Measurements from ENCODE around the gene BRD1.
A peak's percentile ranks its signal among the peaks of the same experiment; 100 is the strongest.

Gene BRD1

DNA sequence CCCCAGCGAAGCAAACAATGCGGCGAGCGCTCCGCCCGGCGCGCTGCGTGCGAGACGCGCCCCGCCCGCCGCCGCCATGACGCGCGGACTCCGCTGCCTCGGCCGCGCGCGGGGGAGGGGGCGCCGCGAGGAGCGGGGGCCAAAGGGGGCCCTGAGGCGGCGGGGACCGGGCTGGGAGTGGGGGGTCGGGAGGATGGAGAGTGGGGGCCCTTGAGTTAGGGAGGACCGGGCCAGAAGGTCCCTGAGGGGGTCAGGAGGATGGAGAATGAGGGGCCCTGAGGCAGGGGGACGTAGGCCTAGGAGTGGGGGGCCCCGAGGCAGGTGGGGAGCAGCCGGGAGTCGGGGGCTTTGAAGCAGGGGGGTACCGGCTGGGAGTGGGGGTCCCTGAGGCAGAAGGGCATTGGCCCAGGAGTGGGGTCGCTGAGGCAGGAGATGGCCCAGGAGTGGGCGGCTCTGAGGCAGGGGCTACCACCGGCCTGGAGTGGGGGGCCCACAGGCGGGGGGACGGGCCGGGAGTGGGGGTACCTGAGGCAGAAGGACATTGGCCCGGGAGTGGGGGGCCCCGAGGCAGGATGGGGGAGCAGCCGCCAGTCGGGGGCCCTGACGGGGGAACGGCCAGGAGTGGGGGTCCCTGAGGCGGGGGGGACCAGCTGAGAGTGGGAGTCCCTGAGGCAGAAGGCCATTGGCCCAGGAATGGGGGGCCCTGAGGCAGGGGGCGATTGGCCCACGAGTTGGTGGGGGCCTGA lies at the start of gene BRD1:
Gene BRD1, minus strand, starts transcription at position 21 of the 746 bp plus-strand sequence. CDS start 3,556 bp downstream, outside the sequence.
- peak; percentile 62 for DNase-seq
- Mint-ChIP-seq H3K4me1 (peaks cover 47% of the 10 kb centered on the region), H3K4me3 (peak within 1 kb of the TSS; percentile 90), H3K36me3 (ENCODE audit: low read depth) (peaks cover 19% of the 10 kb centered on the region), H3K9me3 (no peaks in the 10 kb centered on the region), H3K27ac (peak within 1 kb of the TSS; percentile 93), H3K27me3 (no peaks in the 10 kb centered on the region)
- ATAC-seq, result peak; percentile 60

DNA sequence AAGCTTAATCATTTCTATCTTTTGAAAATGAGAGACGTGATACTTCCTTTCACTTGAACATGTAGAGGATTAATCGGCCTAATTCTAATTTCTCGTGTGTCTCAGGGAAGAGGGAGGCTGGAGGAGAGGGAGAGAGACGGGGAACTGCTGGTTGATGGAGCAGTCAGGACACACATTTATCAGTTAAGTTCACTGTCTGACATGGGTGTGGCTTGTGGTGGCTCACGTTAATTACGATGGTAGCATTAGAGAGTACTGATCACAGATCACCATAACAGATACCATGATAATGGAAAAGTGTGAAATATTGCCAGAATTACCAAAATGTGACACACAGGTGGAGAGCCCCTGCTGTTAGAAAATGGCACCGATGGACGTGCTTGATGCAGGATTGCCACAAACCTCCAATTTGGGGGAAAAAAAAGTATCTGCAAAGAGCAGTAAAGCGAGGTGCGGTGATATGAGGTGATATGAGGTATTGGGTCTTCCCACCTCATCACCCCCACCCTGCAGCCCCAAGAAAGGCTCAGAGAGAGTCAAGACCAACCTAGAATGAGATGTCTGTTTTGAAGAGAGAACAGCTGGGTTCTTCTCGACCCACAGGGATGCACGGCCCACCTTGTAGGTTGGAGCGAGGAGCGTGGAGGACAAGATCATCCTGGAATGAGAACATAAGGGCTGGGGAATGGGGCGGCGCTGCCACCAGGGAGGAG lies 45.7 kb upstream of the BRD1 start:
- no peak for ATAC-seq
- H3K9me3 Mint-ChIP-seq, result peaks cover 15% of the 10 kb centered on the region
- DNase-seq, result no peak
- no peaks in the 10 kb centered on the region for H3K27me3 Mint-ChIP-seq
- H3K36me3 Mint-ChIP-seq (ENCODE audit: low read depth), result peaks cover 46% of the 10 kb centered on the region
- peaks cover 40% of the 10 kb centered on the region for H3K4me1 Mint-ChIP-seq
- H3K27ac Mint-ChIP-seq, result no peak overlapping the region
- no peak overlapping the region for H3K4me3 Mint-ChIP-seq

DNA sequence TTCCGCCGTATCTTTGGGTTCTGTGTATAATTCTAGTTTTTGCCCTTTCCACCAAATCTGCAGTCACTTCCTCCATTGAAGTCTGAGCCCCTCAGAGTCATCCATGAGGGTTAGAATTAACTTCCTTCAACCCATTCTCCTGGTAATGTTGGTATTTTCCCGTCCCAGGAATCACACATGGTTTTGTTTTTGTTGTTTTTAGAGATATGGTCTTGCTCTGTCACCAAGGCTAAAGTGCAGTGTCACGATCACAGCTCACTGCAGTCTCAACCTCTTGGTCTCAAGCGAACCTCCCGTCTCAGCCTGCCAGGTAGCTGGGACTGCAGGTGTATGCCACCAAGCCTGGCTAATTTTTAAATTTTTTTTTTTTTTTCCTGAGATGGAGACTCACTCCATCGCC lies 44.7 kb upstream of the BRD1 start:
- peaks cover 49% of the 10 kb centered on the region for H3K36me3 Mint-ChIP-seq (ENCODE audit: low read depth)
- ATAC-seq (no peak), DNase-seq (no peak)
- H3K4me1 Mint-ChIP-seq, result peaks cover 51% of the 10 kb centered on the region
- peaks cover 15% of the 10 kb centered on the region for H3K9me3 Mint-ChIP-seq
- H3K4me3 Mint-ChIP-seq, result no peak overlapping the region
- no peaks in the 10 kb centered on the region for H3K27me3 Mint-ChIP-seq
- H3K27ac Mint-ChIP-seq, result no peak overlapping the region

GRCh38 chr22:49871482-49871881 lies 43.8 kb upstream of the BRD1 start:
- peaks cover 58% of the 10 kb centered on the region for H3K36me3 Mint-ChIP-seq (ENCODE audit: low read depth)
- no peaks in the 10 kb centered on the region for H3K27me3 Mint-ChIP-seq
- no peak overlapping the region for H3K27ac Mint-ChIP-seq
- no peak for ATAC-seq
- DNase-seq, result no peak
- H3K4me3 Mint-ChIP-seq, result no peak overlapping the region
- peaks cover 23% of the 10 kb centered on the region for H3K9me3 Mint-ChIP-seq
- peaks cover 59% of the 10 kb centered on the region for H3K4me1 Mint-ChIP-seq

DNA sequence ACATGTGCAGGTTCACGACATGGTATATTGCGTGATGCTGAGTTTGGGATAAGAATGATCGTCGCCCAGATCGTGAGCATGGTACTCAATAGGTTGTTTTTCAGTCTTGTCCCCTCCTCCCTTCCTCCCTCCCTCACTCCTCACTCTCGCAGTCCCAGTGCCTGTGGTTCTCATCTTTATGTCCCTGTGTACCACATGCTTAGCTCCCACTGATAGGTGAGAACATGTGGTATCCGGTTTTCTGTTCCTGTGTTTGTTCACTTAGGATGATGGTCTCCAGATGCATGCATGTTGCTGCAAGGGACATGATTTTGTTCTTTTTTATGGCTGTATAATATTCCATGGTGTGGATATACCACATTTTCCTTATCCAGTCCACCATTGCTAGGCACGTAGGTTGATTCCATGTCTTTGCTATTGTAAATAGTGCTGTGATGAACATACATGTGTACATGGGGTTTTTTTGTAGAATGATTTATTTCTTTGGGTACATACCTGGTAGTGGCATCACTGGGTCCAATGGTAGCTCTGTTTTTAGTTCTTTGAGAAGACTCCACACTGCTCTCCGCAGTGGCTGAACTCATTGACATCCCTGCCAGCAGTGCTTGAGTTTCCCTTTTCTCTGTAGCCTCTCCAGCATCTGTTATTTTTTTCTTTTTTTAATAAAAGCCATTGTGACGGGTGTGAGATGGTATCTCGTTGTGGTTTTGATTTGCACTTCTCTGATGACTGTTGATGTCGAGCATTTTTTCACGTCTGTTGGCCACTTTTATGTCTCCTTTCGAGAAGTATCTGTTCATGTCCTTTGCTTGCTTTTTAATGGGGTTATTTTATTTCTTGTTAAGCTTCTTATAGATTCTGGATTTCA lies 42.4 kb upstream of the BRD1 start:
- peak overlapping the region; percentile 15 for H3K4me3 Mint-ChIP-seq

GRCh38 chr22:49869086-49869830 lies 41.6 kb upstream of the BRD1 start:
- Mint-ChIP-seq H3K27ac (peak overlapping the region; percentile 31), H3K4me1 (peaks cover 63% of the 10 kb centered on the region), H3K27me3 (no peaks in the 10 kb centered on the region), H3K36me3 (ENCODE audit: low read depth) (peaks cover 71% of the 10 kb centered on the region), H3K9me3 (peaks cover 34% of the 10 kb centered on the region), H3K4me3 (no peak overlapping the region)
- ATAC-seq, result no peak
- DNase-seq, result no peak

More for the DNA sequence above, 42.4 kb upstream of the BRD1 start:
- Mint-ChIP-seq H3K27ac (peak overlapping the region; percentile 55), H3K9me3 (peaks cover 34% of the 10 kb centered on the region), H3K36me3 (ENCODE audit: low read depth) (peaks cover 68% of the 10 kb centered on the region), H3K27me3 (no peaks in the 10 kb centered on the region), H3K4me1 (peaks cover 62% of the 10 kb centered on the region)
- ATAC-seq (peak; percentile 39), DNase-seq (no peak)

- no peaks in the 10 kb centered on the region for H3K27me3 Mint-ChIP-seq
- DNase-seq, result no peak
- H3K9me3 Mint-ChIP-seq, result peaks cover 34% of the 10 kb centered on the region
- H3K27ac Mint-ChIP-seq, result peak overlapping the region; percentile 70
- H3K36me3 Mint-ChIP-seq (ENCODE audit: low read depth), result peaks cover 62% of the 10 kb centered on the region
- peak; percentile 67 for ATAC-seq
- H3K4me3 Mint-ChIP-seq, result no peak overlapping the region
- H3K4me1 Mint-ChIP-seq, result peaks cover 70% of the 10 kb centered on the region
Measured at GRCh38 chr22:49867303-49868265, 39.9 kb upstream of the BRD1 start.

GRCh38 chr22:49866646-49867045 lies 39.0 kb upstream of the BRD1 start:
- Mint-ChIP-seq H3K27ac (no peak overlapping the region), H3K27me3 (no peaks in the 10 kb centered on the region), H3K4me1 (peaks cover 73% of the 10 kb centered on the region), H3K9me3 (peaks cover 34% of the 10 kb centered on the region), H3K36me3 (ENCODE audit: low read depth) (peaks cover 58% of the 10 kb centered on the region), H3K4me3 (no peak overlapping the region)
- DNase-seq (no peak), ATAC-seq (no peak)

- Mint-ChIP-seq H3K27ac (no peak overlapping the region), H3K4me1 (peaks cover 73% of the 10 kb centered on the region), H3K9me3 (peaks cover 34% of the 10 kb centered on the region), H3K36me3 (ENCODE audit: low read depth) (peaks cover 58% of the 10 kb centered on the region), H3K4me3 (no peak overlapping the region), H3K27me3 (no peaks in the 10 kb centered on the region)
- no peak for ATAC-seq
- DNase-seq, result no peak
Measured at GRCh38 chr22:49866134-49866533, 38.5 kb upstream of the BRD1 start.

GRCh38 chr22:49865156-49865555 lies 37.5 kb upstream of the BRD1 start:
- no peak for ATAC-seq
- peaks cover 53% of the 10 kb centered on the region for H3K36me3 Mint-ChIP-seq (ENCODE audit: low read depth)

GRCh38 chr22:49863931-49864330 lies 36.3 kb upstream of the BRD1 start:
- no peak for ATAC-seq
- H3K36me3 Mint-ChIP-seq (ENCODE audit: low read depth), result peaks cover 41% of the 10 kb centered on the region

More at GRCh38 chr22:49865156-49865555, 37.5 kb upstream of the BRD1 start:
- DNase-seq, result no peak
- Mint-ChIP-seq H3K27me3 (no peaks in the 10 kb centered on the region), H3K9me3 (peaks cover 31% of the 10 kb centered on the region), H3K27ac (no peak overlapping the region), H3K4me1 (peaks cover 69% of the 10 kb centered on the region), H3K4me3 (no peak overlapping the region)

DNA sequence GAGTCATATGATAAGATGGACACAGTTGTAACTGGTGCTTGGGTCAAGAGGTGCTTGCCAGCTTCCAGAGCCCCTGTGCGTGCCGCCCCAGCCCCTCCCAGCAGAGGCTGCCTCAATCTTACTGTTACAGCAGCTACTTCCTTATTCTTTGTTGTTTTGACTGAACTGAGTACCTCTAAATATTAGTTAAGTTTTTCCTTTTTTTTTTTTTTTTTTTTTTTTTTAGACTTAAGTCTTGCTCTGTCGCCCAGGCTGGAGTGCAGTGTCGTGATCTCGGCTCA lies 34.8 kb upstream of the BRD1 start:
- H3K4me3 Mint-ChIP-seq, result no peak overlapping the region
- peaks cover 19% of the 10 kb centered on the region for H3K9me3 Mint-ChIP-seq
- no peak overlapping the region for H3K27ac Mint-ChIP-seq
- ATAC-seq (no peak), DNase-seq (no peak)
- peaks cover 50% of the 10 kb centered on the region for H3K4me1 Mint-ChIP-seq
- H3K36me3 Mint-ChIP-seq (ENCODE audit: low read depth), result peaks cover 29% of the 10 kb centered on the region
- H3K27me3 Mint-ChIP-seq, result no peaks in the 10 kb centered on the region

More at GRCh38 chr22:49863931-49864330, 36.3 kb upstream of the BRD1 start:
- no peak overlapping the region for H3K27ac Mint-ChIP-seq
- no peak overlapping the region for H3K4me3 Mint-ChIP-seq
- no peak for DNase-seq
- peaks cover 59% of the 10 kb centered on the region for H3K4me1 Mint-ChIP-seq
- peaks cover 19% of the 10 kb centered on the region for H3K9me3 Mint-ChIP-seq
- H3K27me3 Mint-ChIP-seq, result no peaks in the 10 kb centered on the region
